ENCODE measurements around the gene TMEM256. TPM values are rescaled to one million over a fixed set of nuclear protein-coding genes. Genes with fewer than 3 reads are reported as not detected.

TMEM256 gene
- total and polyA plus RNA-seq, 2 donors from 2014 or later: 55.8 to 389 TPM

DNA sequence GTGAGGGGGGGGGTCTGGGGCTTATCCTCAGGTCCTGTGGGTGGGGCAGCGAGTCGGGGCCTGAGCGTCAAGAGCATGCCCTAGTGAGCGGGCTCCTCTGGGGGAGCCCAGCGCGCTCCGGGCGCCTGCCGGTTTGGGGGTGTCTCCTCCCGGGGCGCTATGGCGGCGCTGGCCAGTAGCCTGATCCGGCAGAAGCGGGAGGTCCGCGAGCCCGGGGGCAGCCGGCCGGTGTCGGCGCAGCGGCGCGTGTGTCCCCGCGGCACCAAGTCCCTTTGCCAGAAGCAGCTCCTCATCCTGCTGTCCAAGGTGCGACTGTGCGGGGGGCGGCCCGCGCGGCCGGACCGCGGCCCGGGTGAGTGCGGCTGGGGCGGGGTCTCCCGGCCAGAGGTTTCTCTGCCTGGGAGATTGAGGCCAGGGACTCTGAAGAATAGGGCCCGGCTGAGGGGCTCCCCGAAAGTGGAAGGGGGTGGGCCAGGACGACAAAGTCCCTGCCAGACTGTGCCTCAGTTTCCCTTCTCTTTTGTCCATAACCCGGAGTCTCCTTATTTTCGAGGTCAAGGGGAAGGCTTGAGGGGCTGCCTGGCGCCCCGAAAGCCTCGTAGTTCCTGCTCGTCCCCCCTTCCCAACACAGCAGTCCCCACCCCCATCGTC, 35.7 kb upstream of the TMEM256 start, which contains the start of gene FGF11:
Gene FGF11, plus strand, starts transcription at position 51 of the 651 bp plus-strand sequence. Its CDS starts 109 bp downstream, at position 160.
- Histone ChIP-seq H3K9ac (ENCODE audit: low read length in 3 of 3) (peak within 1 kb of the TSS in 2 of 3 donors; percentile 55 to 75), H3K9me3 (ENCODE audit: control insufficient read depth in 2 of 3, insufficient read depth in 1 of 3, low read length in 3 of 3) (no peaks in the 10 kb centered on the region), H3K36me3 (ENCODE audit: control insufficient read depth in 2 of 3, insufficient read depth in 3 of 3, low read length in 3 of 3) (no peaks in the 10 kb centered on the region), H3K27me3 (ENCODE audit: control insufficient read depth, insufficient read depth, low read length) (peaks cover 7% of the 10 kb centered on the region), H3K4me1 (ENCODE audit: control insufficient read depth in 2 of 3, insufficient read depth in 2 of 3, low read depth in 1 of 3, low read length in 3 of 3) (peaks cover 0 to 26% (median 5%) of the 10 kb centered on the region in 3 donors), H3K4me3 (ENCODE audit: low read length in 3 of 3) (peak within 1 kb of the TSS; percentile 42 to 51 (median 49)), H3K27ac (ENCODE audit: low read depth in 2 of 2, low read length in 2 of 2) (peak within 1 kb of the TSS; percentile 53 to 86)
- DNase-seq (peak in 3 of 5 donors; percentile 45 to 80 (median 72)), FAIRE-seq (no peak)
- no peak for TF ChIP-seq CTCF (IDR thresholded peaks at IDR 0.05; ENCODE audit: borderline replicate concordance, extremely low read depth, insufficient read depth)
- intact Hi-C loops (cut with DNase I): no loop called here

GRCh38 chr17:7438656-7439460, 35.0 kb upstream of the TMEM256 start:
- DNase-seq: peak in 1 of 5 donors; percentile 38
- H3K27ac ChIP-seq (ENCODE audit: low read depth in 2 of 2, low read length in 2 of 2): no peak overlapping the region
- H3K4me1 ChIP-seq (ENCODE audit: control insufficient read depth in 2 of 3, insufficient read depth in 2 of 3, low read depth in 1 of 3, low read length in 3 of 3): peaks cover 0 to 26% (median 5%) of the 10 kb centered on the region in 3 donors
- no peak for TF ChIP-seq CTCF (IDR thresholded peaks at IDR 0.05; ENCODE audit: borderline replicate concordance, extremely low read depth, insufficient read depth)
- H3K9ac ChIP-seq (ENCODE audit: low read length in 3 of 3): no peak overlapping the region
- H3K36me3 ChIP-seq (ENCODE audit: control insufficient read depth in 2 of 3, insufficient read depth in 3 of 3, low read length in 3 of 3): no peaks in the 10 kb centered on the region
- no peaks in the 10 kb centered on the region for H3K9me3 ChIP-seq (ENCODE audit: control insufficient read depth in 2 of 3, insufficient read depth in 1 of 3, low read length in 3 of 3)
- intact Hi-C loops (cut with DNase I): no loop called here
- peaks cover 7% of the 10 kb centered on the region for H3K27me3 ChIP-seq (ENCODE audit: control insufficient read depth, insufficient read depth, low read length)
- FAIRE-seq: no peak
- H3K4me3 ChIP-seq (ENCODE audit: low read length in 3 of 3): peak overlapping the region in 1 of 3 donors; percentile 48

GRCh38 chr17:7437950-7438614, 34.2 kb upstream of the TMEM256 start:
- peaks cover 7% of the 10 kb centered on the region for H3K27me3 ChIP-seq (ENCODE audit: control insufficient read depth, insufficient read depth, low read length)
- FAIRE-seq: no peak
- peak overlapping the region; percentile 26 to 48 (median 29) for H3K9ac ChIP-seq (ENCODE audit: low read length in 3 of 3)
- intact Hi-C loops (cut with DNase I): no loop called here
- no peaks in the 10 kb centered on the region for H3K9me3 ChIP-seq (ENCODE audit: control insufficient read depth in 2 of 3, insufficient read depth in 1 of 3, low read length in 3 of 3)
- peaks cover 0 to 26% (median 5%) of the 10 kb centered on the region in 3 donors for H3K4me1 ChIP-seq (ENCODE audit: control insufficient read depth in 2 of 3, insufficient read depth in 2 of 3, low read depth in 1 of 3, low read length in 3 of 3)
- no peaks in the 10 kb centered on the region for H3K36me3 ChIP-seq (ENCODE audit: control insufficient read depth in 2 of 3, insufficient read depth in 3 of 3, low read length in 3 of 3)
- H3K27ac ChIP-seq (ENCODE audit: low read depth in 2 of 2, low read length in 2 of 2): peak overlapping the region; percentile 53 to 86
- TF ChIP-seq CTCF (IDR thresholded peaks at IDR 0.05; ENCODE audit: borderline replicate concordance, extremely low read depth, insufficient read depth): no peak
- peak; percentile 62 to 90 (median 80) for DNase-seq
- peak overlapping the region; percentile 42 to 79 (median 52) for H3K4me3 ChIP-seq (ENCODE audit: low read length in 3 of 3)

All from kidney (tissue), 14 donors.